HTERT RPE-1 (cell line): ENCODE data around the gene TSPAN9.
"Not testable (repeated sequence)": the region's sequence is repeated elsewhere in the genome, so short reads cannot be mapped to it uniquely, and the experiment has no call there.

Source experiments
- in situ Hi-C: fragments of 300-500 bp; cut with MboI; formaldehyde crosslinking; loops from 4 replicates; pipeline ENCODE4 v1.14.3; 2020; ENCODE audit warnings: low sequenced_read_pairs

The TSPAN9 gene

DNA sequence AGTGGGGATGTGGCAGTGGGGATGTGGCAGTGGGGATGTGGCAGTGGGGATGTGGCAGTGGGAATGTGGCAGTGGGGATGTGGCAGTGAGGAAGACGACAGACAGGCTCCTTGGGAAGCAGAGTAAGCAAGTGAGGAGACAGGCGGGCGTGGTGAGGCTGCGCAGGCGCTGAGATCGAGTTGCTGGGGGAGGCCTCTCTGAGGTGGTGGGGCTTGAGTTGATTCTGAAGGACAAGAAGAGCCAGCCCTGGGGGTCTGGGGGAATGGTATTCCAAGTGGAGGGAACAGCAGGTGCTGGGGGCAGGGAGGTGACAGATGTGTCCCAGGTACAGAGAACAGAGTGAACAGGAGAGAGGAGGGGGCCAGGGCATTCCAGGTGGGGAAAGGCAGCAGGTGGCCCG, 33.8 kb upstream of the TSPAN9 start:
- in situ Hi-C loops = no loop called here

GRCh38 chr12:3044141-3044630, 33.0 kb upstream of the TSPAN9 start:
- in situ Hi-C loops = no loop called here

- in situ Hi-C loops = no loop called here
These were observed 31.7 kb upstream of the TSPAN9 start for GRCh38 chr12:3045494-3045893.

DNA sequence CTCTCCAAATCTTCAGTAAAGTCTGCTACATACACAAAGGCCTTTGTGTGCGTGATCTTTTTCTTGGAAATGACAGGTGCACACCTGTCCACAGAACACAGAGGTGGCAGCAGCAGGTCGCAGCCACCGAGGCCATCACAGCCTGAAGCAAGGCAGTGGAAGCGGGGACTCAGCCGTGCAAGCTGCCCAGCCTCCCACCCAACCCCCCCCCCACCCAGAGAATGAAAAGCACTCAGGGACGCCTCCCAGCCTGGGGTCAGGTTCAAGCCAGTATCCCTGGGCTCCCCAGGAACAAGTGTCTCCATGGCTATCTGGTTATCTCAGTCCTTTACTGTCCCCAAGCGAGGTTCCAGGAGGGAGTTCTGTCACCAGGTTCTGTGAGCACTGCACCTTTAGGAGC, 31.2 kb upstream of the TSPAN9 start:
- in situ Hi-C loops = no loop called here

- in situ Hi-C loops = no loop called here
These were observed 30.6 kb upstream of the TSPAN9 start for GRCh38 chr12:3046441-3047200.

GRCh38 chr12:3047961-3048360, 29.2 kb upstream of the TSPAN9 start:
- in situ Hi-C loops = no loop called here

- in situ Hi-C loops = no loop called here
These were observed 28.6 kb upstream of the TSPAN9 start for GRCh38 chr12:3048540-3048939.

DNA sequence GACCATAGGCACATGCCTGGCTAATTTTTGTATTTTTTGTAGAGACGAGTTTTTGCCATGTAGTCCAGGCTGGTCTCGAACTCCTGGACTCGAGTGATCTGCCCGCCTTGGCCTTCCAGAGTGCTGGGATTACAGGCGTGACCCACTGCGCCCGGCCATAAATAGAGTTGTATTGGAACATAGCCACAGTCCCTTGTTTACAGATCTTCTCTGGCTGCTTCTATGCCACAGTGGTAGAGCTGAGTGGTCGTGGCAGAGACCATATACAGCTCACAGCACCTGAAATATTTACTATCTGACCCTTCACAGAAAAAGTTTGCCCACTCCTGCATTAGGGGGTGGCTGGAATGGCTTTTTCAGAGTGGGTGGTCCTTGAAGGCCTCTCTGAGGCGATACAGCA, 28.0 kb upstream of the TSPAN9 start:
- in situ Hi-C loops = no loop called here

DNA sequence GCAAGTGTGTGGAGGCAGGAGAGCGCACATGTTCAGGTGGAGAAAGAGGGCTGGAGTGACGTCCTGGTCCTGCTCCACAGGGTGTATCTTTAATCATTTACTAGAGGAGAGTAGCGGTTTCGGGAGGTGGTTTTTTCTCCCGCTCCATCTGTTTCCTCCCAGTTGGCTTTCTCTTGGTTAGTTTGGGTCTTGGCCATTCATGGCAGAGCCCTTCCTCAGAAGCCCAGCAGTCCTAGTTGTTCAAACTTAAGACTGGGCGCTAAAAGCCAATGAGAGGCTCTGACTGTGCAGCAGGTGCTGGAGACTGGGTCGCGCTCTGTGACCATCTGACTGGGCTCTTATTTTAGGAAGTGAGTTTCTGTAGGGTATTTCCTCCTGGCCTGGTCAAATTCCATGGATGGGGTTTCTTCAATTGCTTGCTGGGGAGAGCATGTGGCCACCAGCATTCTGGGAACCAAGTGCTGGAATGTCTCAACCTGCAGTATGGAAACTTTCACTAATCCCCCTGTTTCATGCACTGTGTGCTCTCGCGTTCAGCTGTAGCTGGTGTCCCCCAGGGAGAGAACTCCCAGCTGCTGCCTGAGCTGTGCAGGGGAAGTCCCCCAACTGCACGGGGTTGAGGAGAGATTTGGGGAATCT, 27.4 kb upstream of the TSPAN9 start:
- in situ Hi-C loops = no loop called here

GRCh38 chr12:3054374-3054773, 22.8 kb upstream of the TSPAN9 start:
- in situ Hi-C loops = no loop called here

DNA sequence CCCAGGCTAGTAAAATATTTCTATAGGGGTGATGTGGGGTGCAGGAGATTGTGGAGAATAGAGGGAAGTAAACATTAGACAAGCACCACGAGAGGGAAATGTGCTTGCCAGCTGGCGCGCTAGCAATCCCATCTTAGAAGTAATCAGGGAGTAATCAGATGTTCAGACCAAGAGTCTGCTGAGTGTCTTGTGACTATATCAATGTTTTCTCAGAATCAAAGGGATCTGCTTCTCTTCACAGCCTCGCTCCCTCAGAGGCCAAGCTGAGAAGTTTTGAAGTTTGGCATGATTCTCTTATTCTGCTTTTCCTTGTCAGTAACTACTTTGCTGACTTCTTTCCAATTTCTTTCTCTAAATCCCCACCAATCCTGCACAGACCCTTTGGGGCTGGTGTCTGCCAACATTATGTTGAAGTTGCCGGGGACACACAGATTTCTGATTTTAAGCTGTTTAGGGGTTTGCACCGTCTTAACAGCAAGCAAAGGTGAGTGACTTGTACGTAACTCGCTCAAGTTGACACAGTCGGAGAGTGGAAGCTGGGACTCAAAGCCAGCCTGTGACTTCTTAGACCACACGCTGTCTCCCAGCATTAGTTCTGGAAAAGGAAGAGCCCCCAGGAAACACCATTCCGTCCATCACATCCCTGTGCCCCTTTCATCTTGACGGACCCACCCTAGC, 22.0 kb upstream of the TSPAN9 start:
- in situ Hi-C loops = no loop called here

- in situ Hi-C loops = no loop called here
These were observed 21.3 kb upstream of the TSPAN9 start for GRCh38 chr12:3055704-3056467.

- in situ Hi-C loops = no loop called here
These were observed 16.1 kb upstream of the TSPAN9 start for GRCh38 chr12:3061059-3061458.

DNA sequence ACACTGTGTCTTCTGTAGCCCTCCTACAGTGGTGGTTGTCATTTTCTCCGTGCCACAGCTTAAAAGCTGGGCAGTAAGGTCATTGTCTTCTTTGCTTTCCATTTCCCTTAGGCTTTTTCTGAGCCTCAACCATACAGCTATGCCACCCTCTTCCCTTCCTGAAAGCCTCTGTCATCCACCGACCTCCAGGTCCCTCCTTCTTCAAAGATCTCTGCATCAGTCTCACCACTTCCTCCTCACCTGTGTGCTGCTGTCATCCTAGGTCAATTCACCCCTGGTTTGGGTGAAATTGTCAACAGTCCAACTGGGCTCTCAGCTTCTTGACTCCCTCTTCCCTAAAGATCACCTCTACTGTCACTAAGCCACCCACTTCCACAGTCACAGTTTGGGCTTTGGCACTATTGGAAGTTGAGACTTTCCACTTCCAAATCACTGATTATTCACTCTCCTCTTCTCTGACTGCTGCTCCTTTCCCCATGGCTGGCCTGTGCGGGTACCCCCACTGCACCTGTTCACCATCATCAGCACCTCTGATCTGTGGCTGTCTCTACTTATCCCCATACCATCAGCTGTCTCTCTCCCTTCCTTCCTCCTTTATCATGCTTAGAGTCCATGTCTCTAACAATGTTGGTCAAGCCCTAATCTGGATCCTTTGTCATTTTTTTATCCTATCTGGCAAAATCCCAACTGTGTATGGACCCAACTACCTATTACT, 15.5 kb upstream of the TSPAN9 start:
- in situ Hi-C loops = no loop called here

GRCh38 chr12:3065300-3065699, 11.9 kb upstream of the TSPAN9 start:
- in situ Hi-C loops = no loop called here

DNA sequence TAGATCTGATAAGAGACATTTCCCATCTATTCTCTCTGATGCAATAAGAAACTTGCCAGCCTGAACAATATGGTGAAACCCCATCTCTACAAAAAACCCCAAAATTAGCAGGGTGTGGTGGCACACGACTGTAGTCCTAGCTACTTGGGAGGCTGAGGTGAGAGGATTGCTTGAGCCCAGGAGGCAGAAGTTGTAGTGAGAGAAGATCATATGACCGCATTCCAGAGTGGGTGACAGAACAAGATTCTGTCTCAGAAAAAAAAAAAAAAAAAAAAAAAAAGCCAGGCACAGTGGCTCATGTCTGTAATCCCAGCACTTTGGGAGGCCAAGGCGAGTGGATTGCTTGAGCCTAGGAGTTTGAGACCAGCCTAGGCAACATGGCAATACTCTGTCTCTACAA, 11.3 kb upstream of the TSPAN9 start:
- in situ Hi-C loops = not testable (repeated sequence)

- in situ Hi-C loops = no loop called here
These were observed 7.5 kb upstream of the TSPAN9 start for GRCh38 chr12:3069714-3070113.

- in situ Hi-C loops = no loop called here
These were observed 6.1 kb upstream of the TSPAN9 start for GRCh38 chr12:3071107-3071506.

GRCh38 chr12:3071710-3072109, 5.5 kb upstream of the TSPAN9 start:
- in situ Hi-C loops = no loop called here

- in situ Hi-C loops = no loop called here
These were observed 3.5 kb upstream of the TSPAN9 start for GRCh38 chr12:3073438-3074250.
